GM12864 (cell line): ENCODE results near the gene SLC25A2.
"Not testable (repeated sequence)": the region's sequence is repeated elsewhere in the genome, so short reads cannot be mapped to it uniquely, and the experiment has no call there.

Experiments
- DNase-seq: peaks from one replicate; pipeline ENCODE4 v3.0.0-alpha.2; 2011; ENCODE audit warnings: low read depth
- H3K4me3 ChIP-seq: 2 replicates; pipeline ENCODE4 v1.5.1; 2011; ENCODE audit warnings: mild to moderate bottlenecking, low read depth, low read length, control low read depth
- CTCF ChIP-seq: IDR thresholded peaks from 2 replicates; pipeline ENCODE4 v1.5.1; 2011; ENCODE audit warnings: low read depth, mild to moderate bottlenecking, moderate library complexity, low read length, control low read depth, inconsistent platforms; ENCODE audit errors: missing control alignments

The SLC25A2 gene

GRCh38 chr5:141322261-141322660 is 18.4 kb upstream of the SLC25A2 start:
- no peak for TF ChIP-seq CTCF
- H3K4me3 ChIP-seq, result no peak overlapping the region
- DNase-seq, result no peak

GRCh38 chr5:141320225-141321169 is 16.6 kb upstream of the SLC25A2 start, which contains the start of gene TAF7:
TSS of gene TAF7 (minus strand) at chr5:141320784. CDS start at chr5:141320044, 740 bp downstream.
- H3K4me3 ChIP-seq, result peak within 1 kb of the TSS; percentile 85
- TF ChIP-seq CTCF, result peak; percentile 81
- DNase-seq, result peak; percentile 89

- DNase-seq, result no peak
- TF ChIP-seq CTCF, result no peak
- H3K4me3 ChIP-seq, result peak overlapping the region; percentile 85
Observed at GRCh38 chr5:141319699-141320098, 15.8 kb upstream of the SLC25A2 start.

GRCh38 chr5:141319202-141319601 is 15.4 kb upstream of the SLC25A2 start:
- TF ChIP-seq CTCF, result no peak
- DNase-seq, result no peak
- no peak overlapping the region; the same call in 1 of the 2 replicates for H3K4me3 ChIP-seq

GRCh38 chr5:141316963-141317362 is 13.1 kb upstream of the SLC25A2 start:
- DNase-seq, H3K4me3 ChIP-seq: not testable (repeated sequence)

GRCh38 chr5:141313711-141314110 is 9.9 kb upstream of the SLC25A2 start:
- TF ChIP-seq CTCF, result no peak
- DNase-seq, result no peak
- no peak overlapping the region for H3K4me3 ChIP-seq

- H3K4me3 ChIP-seq, result no peak overlapping the region
- TF ChIP-seq CTCF, result no peak
Observed at GRCh38 chr5:141306630-141307029, 2.8 kb upstream of the SLC25A2 start.

More at GRCh38 chr5:141306630-141307029, 2.8 kb upstream of the SLC25A2 start:
- no peak for DNase-seq
